ENCODE results near the gene KRT77. TPM values are rescaled to one million over a fixed set of nuclear protein-coding genes. Genes with fewer than 3 reads are reported as not detected.
A peak's percentile ranks its signal among the peaks of the same experiment; 100 is the strongest.

Gene KRT77
- total RNA-seq, 2 donors from 2014 or later, result not detected

- DNase-seq, result peak; percentile 29
- H3K9me3 Mint-ChIP-seq, result no peaks in the 10 kb centered on the region
- H3K9ac ChIP-seq (ENCODE audit: extremely low read depth, low read length, poor library complexity, severe bottlenecking), result no peak overlapping the region
- no peaks in the 10 kb centered on the region for H3K36me3 ChIP-seq (ENCODE audit: control insufficient read depth, insufficient read depth, low read length)
- peaks cover 34% of the 10 kb centered on the region for H3K27me3 ChIP-seq (ENCODE audit: control insufficient read depth, insufficient read depth, low read length, poor library complexity, severe bottlenecking)
- no peak for TF ChIP-seq CTCF (conservative IDR thresholded peaks at IDR 0.05)
- H3K27ac Mint-ChIP-seq, result no peak overlapping the region
- peaks cover 37% of the 10 kb centered on the region for H3K27me3 Mint-ChIP-seq (ENCODE audit: insufficient read depth)
- no peak overlapping the region for H3K27ac ChIP-seq (ENCODE audit: low read depth, low read length)
- H3K4me1 Mint-ChIP-seq, result no peaks in the 10 kb centered on the region
- no peaks in the 10 kb centered on the region for H3K36me3 Mint-ChIP-seq (ENCODE audit: low read depth)
- H3K9me3 ChIP-seq (ENCODE audit: control insufficient read depth, low read length), result no peaks in the 10 kb centered on the region
- H3K4me1 ChIP-seq (ENCODE audit: control insufficient read depth, insufficient read depth, low read length), result no peaks in the 10 kb centered on the region
- WGBS, 2 experiments (ENCODE audit: insufficient coverage in 1 of 2, insufficient read length in 1 of 2), result 80 to 92% methylated on average over 2 to 10 of the region's 10 CpGs
- no peak overlapping the region for H3K4me3 Mint-ChIP-seq
- H3K4me3 ChIP-seq (ENCODE audit: low read length), result no peak overlapping the region
These were observed 59.9 kb downstream of the KRT77 start for GRCh38 chr12:52643233-52644077.

GRCh38 chr12:52641468-52641867 is 61.9 kb downstream of the KRT77 start:
- peaks cover 5% of the 10 kb centered on the region for H3K4me1 Mint-ChIP-seq
- H3K27me3 Mint-ChIP-seq (ENCODE audit: insufficient read depth), result peaks cover 32% of the 10 kb centered on the region

More at GRCh38 chr12:52641468-52641867, 61.9 kb downstream of the KRT77 start:
- Histone ChIP-seq H3K36me3 (ENCODE audit: control insufficient read depth, insufficient read depth, low read length) (no peaks in the 10 kb centered on the region), H3K4me3 (ENCODE audit: low read length) (no peak overlapping the region), H3K27me3 (ENCODE audit: control insufficient read depth, insufficient read depth, low read length, poor library complexity, severe bottlenecking) (peaks cover 37% of the 10 kb centered on the region), H3K9me3 (ENCODE audit: control insufficient read depth, low read length) (no peaks in the 10 kb centered on the region), H3K9ac (ENCODE audit: extremely low read depth, low read length, poor library complexity, severe bottlenecking) (no peak overlapping the region), H3K27ac (ENCODE audit: low read depth, low read length) (no peak overlapping the region), H3K4me1 (ENCODE audit: control insufficient read depth, insufficient read depth, low read length) (no peaks in the 10 kb centered on the region)
- 79 to 88% methylated on average over 4 of the region's 4 CpGs for WGBS, 2 experiments (ENCODE audit: insufficient coverage in 1 of 2, insufficient read length in 1 of 2)
- no peak overlapping the region for H3K27ac Mint-ChIP-seq
- H3K4me3 Mint-ChIP-seq, result no peak overlapping the region
- DNase-seq, result no peak
- H3K9me3 Mint-ChIP-seq, result no peaks in the 10 kb centered on the region
- H3K36me3 Mint-ChIP-seq (ENCODE audit: low read depth), result no peaks in the 10 kb centered on the region
- no peak for TF ChIP-seq CTCF (conservative IDR thresholded peaks at IDR 0.05)

Other genes starting within 250 kb of the KRT77 start
- gene KRT6C, start 229.7 kb downstream of the KRT77 start, total RNA-seq, result not detected
- gene KRT6A, start 210.3 kb downstream of the KRT77 start, total RNA-seq, result not detected
- gene KRT5, start 183.1 kb downstream of the KRT77 start, total RNA-seq, result not detected
- not detected for gene KRT71, start 150.4 kb downstream of the KRT77 start, total RNA-seq
- gene KRT74, start 129.7 kb downstream of the KRT77 start, total RNA-seq, result not detected
- not detected for gene KRT72, start 102.1 kb downstream of the KRT77 start, total RNA-seq
- not detected for gene KRT73, start 85.0 kb downstream of the KRT77 start, total RNA-seq
- not detected for gene KRT2, start 51.3 kb downstream of the KRT77 start, total RNA-seq
- not detected for gene KRT1, start 23.1 kb downstream of the KRT77 start, total RNA-seq
- gene KRT76, start 73.8 kb upstream of the KRT77 start, total RNA-seq, result not detected
- gene KRT3, start 92.6 kb upstream of the KRT77 start, total RNA-seq, result not detected
- gene KRT4, start 110.6 kb upstream of the KRT77 start, total RNA-seq, result not detected
- not detected for gene KRT79, start 130.8 kb upstream of the KRT77 start, total RNA-seq
- not detected for gene KRT78, start 145.5 kb upstream of the KRT77 start, total RNA-seq
- gene KRT8, start 201.6 kb upstream of the KRT77 start, total RNA-seq, result 1,000 to 10,000 TPM; 1,663 to 1,920 TPM
- 1,000 to 10,000 TPM in 1 of 2 donors, 100 to 1,000 TPM in 1; 858 to 1,019 TPM for gene KRT18, start 245.6 kb upstream of the KRT77 start, total RNA-seq